Cardiac muscle cell (in vitro differentiated cells and primary cell): ENCODE measurements around the gene AKAP1. TPM values are rescaled to one million over a fixed set of nuclear protein-coding genes. Genes with fewer than 3 reads are reported as not detected.

Source experiments
- DNase-seq, 2 donors: peaks; one replicate each; pipeline versions ENCODE4 v3.0.0 to v3.0.0-alpha.2; 2010 to 2017; ENCODE audit warnings: low read depth in 1 of 2, low spot score in 1 of 2
- H3K27ac ChIP-seq: fragments of 200-600 bp; sonication (generic); 2 replicates; pipeline ENCODE4 v1.5.1; 2016
- H3K27me3 ChIP-seq: fragments of 200-600 bp; sonication (generic); 2 replicates; pipeline ENCODE4 v1.6.0; 2016; ENCODE audit warnings: control low read depth
- H3K36me3 ChIP-seq: fragments of 200-600 bp; sonication (generic); 2 replicates; pipeline ENCODE4 v1.5.1; 2016; ENCODE audit warnings: control low read depth
- H3K4me1 ChIP-seq: fragments of 200-600 bp; sonication (generic); 2 replicates; pipeline ENCODE4 v1.8.1; 2017; ENCODE audit warnings: low read depth, mild to moderate bottlenecking, mixed run types
- H3K4me3 ChIP-seq: fragments of 200-600 bp; sonication (generic); 2 replicates; pipeline ENCODE4 v1.5.1; 2016; ENCODE audit warnings: mild to moderate bottlenecking
- H3K9me3 ChIP-seq: fragments of 200-600 bp; sonication (generic); 2 replicates; pipeline ENCODE4 v1.5.1; 2017; ENCODE audit warnings: low read depth, mild to moderate bottlenecking, control low read depth
- polyA plus RNA-seq: library from polyadenylated mRNA; unstranded; fragments of >200 nt; fragmentation: Nextera tagmentation; extraction: Ambion mirVana; gene quantifications from 2 replicates; pipeline ENCODE4 v1.2.1, GENCODE V29; 2016
- total RNA-seq: library from RNA; depleted of rRNA; stranded (reverse); fragments of >200 nt; gene quantifications from 2 replicates; pipeline ENCODE4 v1.2.3, GENCODE V29; 2016
- TF ChIP-seq, protein P1 (sequence below): IDR thresholded peaks from 2 replicates; pipeline ENCODE4 v1.5.1; 2012; ENCODE audit warnings: low read depth, mild to moderate bottlenecking, low read length

AKAP1 gene
- total and polyA plus RNA-seq, 2 experiments from 2014 or later, result 35.3 to 81.4 TPM

- TF ChIP-seq, protein P1, sequence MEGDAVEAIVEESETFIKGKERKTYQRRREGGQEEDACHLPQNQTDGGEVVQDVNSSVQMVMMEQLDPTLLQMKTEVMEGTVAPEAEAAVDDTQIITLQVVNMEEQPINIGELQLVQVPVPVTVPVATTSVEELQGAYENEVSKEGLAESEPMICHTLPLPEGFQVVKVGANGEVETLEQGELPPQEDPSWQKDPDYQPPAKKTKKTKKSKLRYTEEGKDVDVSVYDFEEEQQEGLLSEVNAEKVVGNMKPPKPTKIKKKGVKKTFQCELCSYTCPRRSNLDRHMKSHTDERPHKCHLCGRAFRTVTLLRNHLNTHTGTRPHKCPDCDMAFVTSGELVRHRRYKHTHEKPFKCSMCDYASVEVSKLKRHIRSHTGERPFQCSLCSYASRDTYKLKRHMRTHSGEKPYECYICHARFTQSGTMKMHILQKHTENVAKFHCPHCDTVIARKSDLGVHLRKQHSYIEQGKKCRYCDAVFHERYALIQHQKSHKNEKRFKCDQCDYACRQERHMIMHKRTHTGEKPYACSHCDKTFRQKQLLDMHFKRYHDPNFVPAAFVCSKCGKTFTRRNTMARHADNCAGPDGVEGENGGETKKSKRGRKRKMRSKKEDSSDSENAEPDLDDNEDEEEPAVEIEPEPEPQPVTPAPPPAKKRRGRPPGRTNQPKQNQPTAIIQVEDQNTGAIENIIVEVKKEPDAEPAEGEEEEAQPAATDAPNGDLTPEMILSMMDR, result no peak
Measured at GRCh38 chr17:57158325-57158724, 73.3 kb downstream of the AKAP1 start.

DNA sequence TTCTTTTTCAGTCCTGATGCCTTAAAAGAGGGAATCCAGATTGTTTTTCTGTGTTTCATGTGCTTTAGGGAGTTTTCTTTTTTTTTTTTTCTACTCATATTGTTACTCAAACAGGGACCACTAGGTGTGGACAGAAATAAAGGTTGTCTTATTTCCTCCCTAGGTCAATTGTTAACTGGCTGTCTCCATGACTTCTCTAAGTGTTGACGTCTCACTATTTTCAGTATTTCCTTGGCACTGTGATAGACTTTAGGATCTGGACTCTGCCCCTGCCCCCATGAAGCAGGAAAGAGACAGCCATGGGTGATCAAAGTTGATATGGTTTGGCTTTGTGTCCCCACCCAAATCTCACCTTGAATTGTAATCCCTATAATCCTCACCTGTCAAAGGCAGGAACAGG lies 73.7 kb downstream of the AKAP1 start:
- H3K4me3 ChIP-seq, result no peak overlapping the region
- no peaks in the 10 kb centered on the region for H3K36me3 ChIP-seq
- no peaks in the 10 kb centered on the region for H3K4me1 ChIP-seq
- H3K27me3 ChIP-seq, result no peaks in the 10 kb centered on the region
- DNase-seq, result no peak
- no peaks in the 10 kb centered on the region for H3K9me3 ChIP-seq
- TF ChIP-seq, protein P1, result no peak
- H3K27ac ChIP-seq, result no peak overlapping the region

More at GRCh38 chr17:57158325-57158724, 73.3 kb downstream of the AKAP1 start:
- Histone ChIP-seq H3K27ac (no peak overlapping the region), H3K9me3 (no peaks in the 10 kb centered on the region), H3K27me3 (no peaks in the 10 kb centered on the region), H3K4me1 (no peaks in the 10 kb centered on the region), H3K36me3 (no peaks in the 10 kb centered on the region), H3K4me3 (no peak overlapping the region)
- no peak for DNase-seq

GRCh38 chr17:57160624-57161023 lies 75.6 kb downstream of the AKAP1 start:
- no peaks in the 10 kb centered on the region for H3K36me3 ChIP-seq
- TF ChIP-seq, protein P1, result no peak

GRCh38 chr17:57164814-57165213 lies 79.8 kb downstream of the AKAP1 start:
- Histone ChIP-seq H3K4me3 (no peak overlapping the region), H3K27ac (no peak overlapping the region), H3K9me3 (no peaks in the 10 kb centered on the region), H3K4me1 (no peaks in the 10 kb centered on the region), H3K36me3 (no peaks in the 10 kb centered on the region), H3K27me3 (no peaks in the 10 kb centered on the region)
- TF ChIP-seq, protein P1, result no peak
- no peak for DNase-seq

More at GRCh38 chr17:57160624-57161023, 75.6 kb downstream of the AKAP1 start:
- no peak overlapping the region for H3K27ac ChIP-seq
- H3K9me3 ChIP-seq, result no peaks in the 10 kb centered on the region
- no peaks in the 10 kb centered on the region for H3K4me1 ChIP-seq
- H3K4me3 ChIP-seq, result no peak overlapping the region
- no peaks in the 10 kb centered on the region for H3K27me3 ChIP-seq
- DNase-seq, result no peak

DNA sequence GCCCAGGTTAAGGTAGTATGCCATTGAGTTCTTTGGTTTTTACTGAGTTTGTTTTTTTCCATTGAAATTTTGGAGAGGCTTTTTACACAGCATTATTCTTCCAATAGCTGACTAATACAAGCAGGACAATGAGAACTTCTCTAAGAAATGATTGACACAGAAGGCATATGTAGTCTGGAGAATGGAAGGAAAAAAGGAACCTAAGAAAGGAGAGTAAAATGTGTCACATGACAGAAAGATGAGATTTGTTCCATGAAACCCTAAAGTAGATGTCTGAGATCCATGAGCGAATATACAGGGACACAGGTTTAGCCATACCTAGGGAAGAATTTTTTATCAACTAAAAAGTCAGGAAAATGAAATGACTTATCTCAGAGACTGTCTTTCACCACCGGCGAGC lies 80.7 kb downstream of the AKAP1 start:
- Histone ChIP-seq H3K4me1 (no peaks in the 10 kb centered on the region), H3K4me3 (no peak overlapping the region), H3K36me3 (no peaks in the 10 kb centered on the region), H3K9me3 (no peaks in the 10 kb centered on the region), H3K27me3 (no peaks in the 10 kb centered on the region), H3K27ac (no peak overlapping the region)
- DNase-seq, result no peak
- TF ChIP-seq, protein P1, result no peak

DNA sequence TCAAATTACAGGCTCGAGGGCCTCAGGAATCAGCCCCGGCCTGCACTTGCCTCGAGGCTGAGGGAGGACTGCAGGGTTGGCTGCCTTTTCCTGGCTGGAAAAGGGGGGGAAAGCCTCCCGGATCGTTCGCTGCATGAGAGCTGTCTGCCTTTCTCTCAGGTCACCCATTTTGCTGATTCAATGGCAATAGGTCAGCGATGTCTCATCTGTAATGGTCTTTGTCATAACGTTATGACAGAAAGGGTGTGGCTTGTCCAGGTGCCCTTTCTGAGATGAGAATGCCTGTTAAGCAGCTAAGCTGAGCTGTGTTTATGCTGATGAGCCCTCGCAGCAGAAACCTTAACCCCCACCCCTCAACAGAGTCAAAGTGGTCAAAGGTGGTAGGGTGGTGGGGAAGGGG lies 81.8 kb downstream of the AKAP1 start:
- TF ChIP-seq, protein P1, result no peak
- Histone ChIP-seq H3K4me3 (no peak overlapping the region), H3K9me3 (no peaks in the 10 kb centered on the region), H3K4me1 (no peaks in the 10 kb centered on the region), H3K27me3 (no peaks in the 10 kb centered on the region), H3K27ac (no peak overlapping the region), H3K36me3 (no peaks in the 10 kb centered on the region)
- DNase-seq, result no peak
